Measurements from ENCODE around the gene KBTBD7. TPM values are rescaled to one million over a fixed set of nuclear protein-coding genes. Genes with fewer than 3 reads are reported as not detected.

Gene KBTBD7
- total and polyA plus RNA-seq, 2 of the 8 experiments (the other 6 are each of a cell fraction or from before 2014, with no cell fraction given), result 10.2 to 17.4 TPM

- TF ChIP-seq CHD7 (IDR thresholded peaks at IDR 0.05; ENCODE audit: insufficient replicate concordance, low read length), result no peak
- TF ChIP-seq RFX5 (IDR thresholded peaks at IDR 0.05; ENCODE audit: borderline replicate concordance, low read depth, low read length), result no peak
- TF ChIP-seq YY1 (IDR thresholded peaks at IDR 0.05; ENCODE audit: low read depth, low read length), result no peak
- no peak for TF ChIP-seq BRCA1 (IDR thresholded peaks at IDR 0.05; ENCODE audit: low read depth, low read length)
- TF ChIP-seq NANOG (IDR thresholded peaks at IDR 0.05; ENCODE audit: insufficient read depth, low read depth, low read length, poor library complexity, severe bottlenecking), result no peak
- no peak for TF ChIP-seq EP300 (IDR thresholded peaks at IDR 0.05; ENCODE audit: borderline replicate concordance in 1 of 2, low read depth in 2 of 2, low read length in 2 of 2)
- no peak for TF ChIP-seq MAFK (IDR thresholded peaks at IDR 0.05; ENCODE audit: low read depth, low read length)
- TF ChIP-seq SUZ12 (IDR thresholded peaks at IDR 0.05; ENCODE audit: low read length), result no peak
- no peak for TF ChIP-seq E2F6 (IDR thresholded peaks at IDR 0.05)
- no peak for TF ChIP-seq FOSL1 (IDR thresholded peaks at IDR 0.05; ENCODE audit: insufficient read depth, low read depth, low read length)
- TF ChIP-seq PHF8 (conservative IDR thresholded peaks at IDR 0.05; ENCODE audit: low read depth, low read length), result no peak
Measured at GRCh38 chr13:41156620-41157019, 37.7 kb downstream of the KBTBD7 start (continued).
